B cell (primary cell): Measurements from ENCODE around the gene DPP10.

Experiments
- CTCF ChIP-seq: fragments of 200-600 bp; IDR thresholded peaks from one replicate; pipeline ENCODE4 v1.8.0; 2022; ENCODE audit warnings: antibody characterized with exemption, mild to moderate bottlenecking
- EZH2 ChIP-seq: IDR thresholded peaks from 2 replicates; pipeline ENCODE4 v1.6.1; 2012; ENCODE audit warnings: borderline replicate concordance, low read depth, mild to moderate bottlenecking, moderate library complexity, low read length; ENCODE audit not compliant: insufficient read depth, poor library complexity, severe bottlenecking

DNA sequence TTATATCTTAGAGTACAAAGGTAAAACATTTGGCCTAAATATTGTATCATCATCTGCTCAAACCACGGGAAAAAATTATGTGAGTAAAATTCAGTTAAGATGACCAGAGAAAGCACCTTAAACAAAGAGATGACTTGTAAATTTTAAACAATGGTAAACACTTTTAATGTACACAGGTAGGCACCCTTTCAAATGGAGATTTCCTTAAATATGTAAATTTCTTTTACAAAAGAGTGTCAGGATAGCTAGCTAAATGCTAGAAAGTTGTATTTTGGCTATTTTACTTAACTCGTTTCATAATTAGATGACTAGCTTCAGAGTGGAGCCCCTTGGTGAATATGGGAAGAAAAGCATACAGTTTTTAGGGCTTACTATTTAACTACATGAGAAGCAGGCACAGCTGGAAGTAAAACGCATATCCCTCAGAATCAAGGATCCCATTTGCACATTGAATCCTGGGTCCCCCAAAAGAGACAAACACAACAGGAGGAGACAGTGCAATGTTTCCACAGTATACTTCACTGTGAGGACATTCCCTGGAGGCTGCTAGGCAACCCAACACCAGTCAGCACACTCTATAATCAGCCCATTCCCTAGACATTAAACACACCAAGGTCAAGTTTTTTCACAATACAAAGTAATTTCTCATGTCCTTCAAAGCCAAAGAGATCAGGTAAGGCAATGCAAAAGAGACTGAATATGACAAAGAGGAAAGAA lies 1154.4 kb downstream of the DPP10 start:
- no peak for TF ChIP-seq CTCF
- no peak for TF ChIP-seq EZH2
